Body of pancreas (tissue), 4 donors: Measurements from ENCODE around the gene ANKLE2.

Experiments used
- CTCF ChIP-seq, 7 experiments: fragments of 450-650 bp in 4 of 7; fragments of 200-600 bp in 3 of 7; sonication (generic) in 3 of 7; IDR thresholded peaks; one replicate each; pipeline ENCODE4 v1.5.1; 2016 to 2019; ENCODE audit warnings: antibody characterized with exemption in 7 of 7
- POLR2A ChIP-seq, 3 donors: fragments of 450-650 bp; IDR thresholded peaks; one replicate each; pipeline ENCODE4 v1.6.1; 2016; ENCODE audit warnings: antibody characterized with exemption in 3 of 3, mild to moderate bottlenecking in 2 of 3

- TF ChIP-seq CTCF (IDR thresholded peaks at IDR 0.05) (no peak), POLR2A (IDR thresholded peaks at IDR 0.05) (no peak)
Measured at GRCh38 chr12:132801741-132802140, 40.1 kb upstream of the ANKLE2 start.
